Measurements from ENCODE around the gene BANF2. TPM values are rescaled to one million over a fixed set of nuclear protein-coding genes. Genes with fewer than 3 reads are reported as not detected.

The BANF2 gene
- total RNA-seq, 4 donors from 2014 or later: not detected

GRCh38 chr20:17710379-17711266, 10.9 kb downstream of the BANF2 start:
- Histone ChIP-seq H3K9me3 (no peaks in the 10 kb centered on the region), H3K36me3 (no peaks in the 10 kb centered on the region), H3K27me3 (no peaks in the 10 kb centered on the region), H3K4me1 (no peaks in the 10 kb centered on the region), H3K27ac (no peak overlapping the region), H3K4me3 (no peak overlapping the region)
- WGBS: 73% methylated on average over 21 of the region's 21 CpGs
- TF ChIP-seq POLR2A (IDR thresholded peaks at IDR 0.05): no peak
- no peak for TF ChIP-seq EP300 (IDR thresholded peaks at IDR 0.05)
- TF ChIP-seq POLR2AphosphoS5 (IDR thresholded peaks at IDR 0.05): no peak
- no peak for TF ChIP-seq CTCF (IDR thresholded peaks at IDR 0.05)
- no peak for DNase-seq (ENCODE audit: low spot score in 2 of 2)

- Histone ChIP-seq H3K27ac (no peak overlapping the region), H3K27me3 (no peaks in the 10 kb centered on the region), H3K9me3 (no peaks in the 10 kb centered on the region), H3K36me3 (no peaks in the 10 kb centered on the region), H3K4me3 (no peak overlapping the region), H3K4me1 (no peaks in the 10 kb centered on the region)
- TF ChIP-seq EP300 (IDR thresholded peaks at IDR 0.05) (no peak), CTCF (IDR thresholded peaks at IDR 0.05) (no peak), POLR2AphosphoS5 (IDR thresholded peaks at IDR 0.05) (no peak), POLR2A (IDR thresholded peaks at IDR 0.05) (no peak)
- no peak for DNase-seq (ENCODE audit: low spot score in 2 of 2)
- 78% methylated on average over 5 of the region's 5 CpGs for WGBS
Observed at GRCh38 chr20:17711267-17711627, 11.5 kb downstream of the BANF2 start.

- H3K4me1 ChIP-seq: no peaks in the 10 kb centered on the region
- H3K27ac ChIP-seq: no peak overlapping the region
- WGBS: 93% methylated on average over 4 of the region's 4 CpGs
- H3K4me3 ChIP-seq: no peak overlapping the region
- TF ChIP-seq CTCF (IDR thresholded peaks at IDR 0.05) (no peak), EP300 (IDR thresholded peaks at IDR 0.05) (no peak), POLR2A (IDR thresholded peaks at IDR 0.05) (no peak), POLR2AphosphoS5 (IDR thresholded peaks at IDR 0.05) (no peak)
- H3K27me3 ChIP-seq: no peaks in the 10 kb centered on the region
- no peaks in the 10 kb centered on the region for H3K36me3 ChIP-seq
- H3K9me3 ChIP-seq: no peaks in the 10 kb centered on the region
- no peak for DNase-seq (ENCODE audit: low spot score in 2 of 2)
Observed at GRCh38 chr20:17712201-17712600, 12.4 kb downstream of the BANF2 start.

GRCh38 chr20:17712708-17713107, 12.9 kb downstream of the BANF2 start:
- TF ChIP-seq POLR2A (IDR thresholded peaks at IDR 0.05) (no peak), EP300 (IDR thresholded peaks at IDR 0.05) (no peak), POLR2AphosphoS5 (IDR thresholded peaks at IDR 0.05) (no peak), CTCF (IDR thresholded peaks at IDR 0.05) (no peak)
- no peak overlapping the region for H3K27ac ChIP-seq
- H3K9me3 ChIP-seq: no peaks in the 10 kb centered on the region
- H3K4me3 ChIP-seq: no peak overlapping the region
- H3K27me3 ChIP-seq: no peaks in the 10 kb centered on the region
- H3K4me1 ChIP-seq: no peaks in the 10 kb centered on the region
- DNase-seq (ENCODE audit: low spot score in 2 of 2): no peak
- WGBS: 88% methylated on average over 6 of the region's 6 CpGs
- H3K36me3 ChIP-seq: no peaks in the 10 kb centered on the region

- Histone ChIP-seq H3K36me3 (no peaks in the 10 kb centered on the region), H3K27ac (no peak overlapping the region), H3K4me1 (no peaks in the 10 kb centered on the region), H3K9me3 (no peaks in the 10 kb centered on the region), H3K4me3 (no peak overlapping the region), H3K27me3 (no peaks in the 10 kb centered on the region)
- TF ChIP-seq POLR2A (IDR thresholded peaks at IDR 0.05) (no peak), CTCF (IDR thresholded peaks at IDR 0.05) (no peak), EP300 (IDR thresholded peaks at IDR 0.05) (no peak), POLR2AphosphoS5 (IDR thresholded peaks at IDR 0.05) (no peak)
- DNase-seq (ENCODE audit: low spot score in 2 of 2): no peak
- WGBS: 73% methylated on average over 1 of the region's 1 CpG
Observed at GRCh38 chr20:17714597-17714996, 14.8 kb downstream of the BANF2 start.

Measured in suprapubic skin (tissue), 4 donors.